Lung (tissue), 12 donors: Measurements from ENCODE around the gene KIAA1671. TPM values are rescaled to one million over a fixed set of nuclear protein-coding genes. Genes with fewer than 3 reads are reported as not detected.

ENCODE experiments used
- ATAC-seq: fragments of 200-7000 bp; cut with Tn5 transposase; one replicate; pipeline ENCODE4 v1.9.1; 2020; ENCODE audit warnings: moderate number of reproducible peaks; ENCODE audit not compliant: insufficient read depth, low FRiP score
- DNase-seq, 3 donors: peaks; one replicate each; pipeline ENCODE4 v3.0.0-alpha.2; 2013 to 2017
- H3K27ac ChIP-seq, 2 donors: one replicate each; pipeline ENCODE4 v1.5.1; 2013; ENCODE audit warnings: mild to moderate bottlenecking in 2 of 2, moderate library complexity in 2 of 2, control low read depth in 1 of 2, inconsistent platforms in 1 of 2, low read depth in 1 of 2, low read length in 1 of 2
- H3K27me3 ChIP-seq, 3 donors: one replicate each; pipeline ENCODE4 v1.5.1; 2013; ENCODE audit warnings: low read length in 2 of 3; ENCODE audit not compliant: control insufficient read depth in 3 of 3, insufficient read depth in 3 of 3
- H3K36me3 ChIP-seq, 4 donors: one replicate each; pipeline ENCODE4 v1.5.1; 2013; ENCODE audit warnings: low read length in 4 of 4, mild to moderate bottlenecking in 1 of 4, moderate library complexity in 1 of 4; ENCODE audit not compliant: control insufficient read depth in 4 of 4, insufficient read depth in 4 of 4
- H3K4me1 ChIP-seq, 5 donors: one replicate each; pipeline ENCODE4 v1.5.1; 2013; ENCODE audit warnings: low read length in 5 of 5, mild to moderate bottlenecking in 2 of 5, moderate library complexity in 1 of 5; ENCODE audit not compliant: control insufficient read depth in 5 of 5, insufficient read depth in 5 of 5
- H3K4me3 ChIP-seq: one replicate; pipeline ENCODE4 v1.5.1; 2013; ENCODE audit warnings: mild to moderate bottlenecking, control low read depth, moderate library complexity
- H3K9ac ChIP-seq, 2 donors: one replicate each; pipeline ENCODE4 v1.5.1; 2013; ENCODE audit warnings: low read length in 2 of 2, control low read depth in 1 of 2; ENCODE audit not compliant: insufficient read depth in 1 of 2
- H3K9me3 ChIP-seq, 4 donors: one replicate each; pipeline ENCODE4 v1.5.1; 2013; ENCODE audit warnings: low read length in 3 of 4, mild to moderate bottlenecking in 1 of 4, moderate library complexity in 1 of 4; ENCODE audit not compliant: control insufficient read depth in 4 of 4, insufficient read depth in 3 of 4
- CTCF ChIP-seq: IDR thresholded peaks from 2 replicates; pipeline ENCODE4 v1.5.1; 2012; ENCODE audit warnings: mild to moderate bottlenecking; ENCODE audit errors: control extremely low read depth, extremely low read depth
- WGBS, 2 donors: extraction: QIAGEN DNeasy Blood & Tissue Kit; methylation state at CpG; one replicate each; pipeline ENCODE4 v1.1.7; 2013; 5-methylcytosine and 5-hydroxymethylcytosine counted together
- polyA plus RNA-seq, 2 donors: library from polyadenylated mRNA; stranded (reverse); fragments of 200-250 nt; gene quantifications; one replicate each; pipeline ENCODE4 v1.2.1, GENCODE V29; 2013
- total RNA-seq, 2 donors: library from RNA; depleted of rRNA in 1 of 2; stranded (reverse); fragments of >200 nt in 1 of 2; gene quantifications; one replicate each; pipeline ENCODE4 v1.2.1, GENCODE V29; 2014 to 2021
- donor health status: control.
- donor health status: control.
- donor health status: Bipolar disorder and iron deficiency.
- donor health status: healthy.
- donor health status: DM: yes; HTN: yes; CAD: no.

The KIAA1671 gene
- total and polyA plus RNA-seq, 4 donors, result 7.6 to 44.6 (median 24.0) TPM

GRCh38 chr22:25207553-25208157 lies 255.1 kb downstream of the KIAA1671 start:
- WGBS, 2 donors, result 43 to 86% methylated on average over 2 of the region's 2 CpGs
- ATAC-seq, result no peak
- H3K27me3 ChIP-seq, result no peaks in the 10 kb centered on the region
- no peak for TF ChIP-seq CTCF
- no peak overlapping the region for H3K4me3 ChIP-seq
- no peak overlapping the region for H3K9ac ChIP-seq
- no peak overlapping the region for H3K27ac ChIP-seq
- peaks cover 0 to 6% (median 0%) of the 10 kb centered on the region in 4 donors for H3K36me3 ChIP-seq
- H3K9me3 ChIP-seq, result no peaks in the 10 kb centered on the region
- no peaks in the 10 kb centered on the region for H3K4me1 ChIP-seq
- DNase-seq, result no peak

GRCh38 chr22:25208328-25208727 lies 255.8 kb downstream of the KIAA1671 start:
- WGBS, 2 donors, result 88 to 91% methylated on average over 2 of the region's 2 CpGs
- Histone ChIP-seq H3K36me3 (peaks cover 0 to 4% (median 0%) of the 10 kb centered on the region in 4 donors), H3K9me3 (peaks cover 0 to 2% (median 0%) of the 10 kb centered on the region in 4 donors), H3K4me1 (no peaks in the 10 kb centered on the region), H3K27me3 (no peaks in the 10 kb centered on the region), H3K4me3 (no peak overlapping the region), H3K9ac (no peak overlapping the region), H3K27ac (no peak overlapping the region)
- DNase-seq, result no peak
- ATAC-seq, result no peak
- TF ChIP-seq CTCF, result no peak

- ATAC-seq (no peak), DNase-seq (no peak)
- Histone ChIP-seq H3K4me1 (no peaks in the 10 kb centered on the region), H3K4me3 (no peak overlapping the region), H3K9ac (no peak overlapping the region), H3K36me3 (no peaks in the 10 kb centered on the region), H3K9me3 (peaks cover 0 to 3% (median 0%) of the 10 kb centered on the region in 4 donors), H3K27me3 (no peaks in the 10 kb centered on the region), H3K27ac (no peak overlapping the region)
- TF ChIP-seq CTCF, result no peak
- 70 to 78% methylated on average over 17 of the region's 17 CpGs for whole genome bisulfite sequencing, 2 donors
Measured at GRCh38 chr22:25208743-25209505, 256.4 kb downstream of the KIAA1671 start.
